Ectodermal cell (in vitro differentiated cells): ENCODE measurements around the gene OCIAD2.

Experiments
- H3K27ac ChIP-seq: 2 replicates; pipeline ENCODE4 v1.7.0; 2013; ENCODE audit warnings: mild to moderate bottlenecking, low read depth, low read length; ENCODE audit not compliant: insufficient read depth, poor library complexity, severe bottlenecking
- H3K27me3 ChIP-seq: 2 replicates; pipeline ENCODE4 v1.7.0; 2013; ENCODE audit warnings: mild to moderate bottlenecking, low read length; ENCODE audit not compliant: insufficient read depth, control insufficient read depth, poor library complexity, severe bottlenecking
- H3K36me3 ChIP-seq: one replicate; pipeline ENCODE4 v1.7.0; 2013; ENCODE audit warnings: low read length; ENCODE audit not compliant: control insufficient read depth, insufficient read depth
- H3K4me1 ChIP-seq: one replicate; pipeline ENCODE4 v1.7.0; 2013; ENCODE audit warnings: low read length; ENCODE audit not compliant: control insufficient read depth, insufficient read depth
- H3K4me3 ChIP-seq: 2 replicates; pipeline ENCODE4 v1.7.0; 2013; ENCODE audit warnings: low read depth, low read length, control low read depth; ENCODE audit not compliant: insufficient read depth
- H3K9me3 ChIP-seq: 2 replicates; pipeline ENCODE4 v1.7.0; 2013; ENCODE audit warnings: mild to moderate bottlenecking, low read length, moderate library complexity; ENCODE audit not compliant: control insufficient read depth
- WGBS, 2 experiments: methylation state at CpG; one replicate each; pipeline ENCODE4 v1.1.7; 2013; ENCODE audit warnings: missing lambda C conversion rate in 2 of 2; 5-methylcytosine and 5-hydroxymethylcytosine counted together

The OCIAD2 gene

DNA sequence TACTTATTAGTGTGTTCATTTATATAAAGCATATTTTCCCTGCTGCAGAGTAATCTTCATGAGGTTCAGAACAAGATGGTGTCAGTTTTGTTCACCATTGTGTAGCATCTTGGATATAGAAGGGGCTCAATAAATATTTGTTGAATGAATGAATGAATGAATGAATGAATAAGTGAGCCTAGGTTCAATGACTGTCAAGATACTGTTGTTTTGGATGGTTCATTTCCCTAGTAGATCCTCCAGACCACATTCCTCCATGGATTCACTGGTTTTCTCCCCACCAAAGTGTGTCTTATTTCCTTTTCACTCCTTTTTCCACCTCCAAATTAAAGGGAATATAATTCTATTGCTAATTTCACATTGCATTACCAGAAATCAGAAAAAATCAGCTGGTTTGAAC, 2.1 kb upstream of the OCIAD2 start:
- no peak overlapping the region for H3K4me3 ChIP-seq
- H3K36me3 ChIP-seq, result peaks cover 6% of the 10 kb centered on the region
- H3K27ac ChIP-seq, result no peak overlapping the region
- no peaks in the 10 kb centered on the region for H3K9me3 ChIP-seq
- no peaks in the 10 kb centered on the region for H3K27me3 ChIP-seq
- H3K4me1 ChIP-seq, result no peaks in the 10 kb centered on the region

GRCh38 chr4:48907706-48908477, 1.3 kb upstream of the OCIAD2 start:
- no peak overlapping the region for H3K4me3 ChIP-seq
- no peaks in the 10 kb centered on the region for H3K27me3 ChIP-seq
- no peak overlapping the region for H3K27ac ChIP-seq
- peaks cover 6% of the 10 kb centered on the region for H3K36me3 ChIP-seq
- 89 to 91% methylated on average over 7 of the region's 7 CpGs for WGBS, 2 experiments
- no peaks in the 10 kb centered on the region for H3K9me3 ChIP-seq
- H3K4me1 ChIP-seq, result no peaks in the 10 kb centered on the region

- Histone ChIP-seq H3K4me1 (no peaks in the 10 kb centered on the region), H3K27ac (no peak overlapping the region), H3K4me3 (peak overlapping the region; percentile 71), H3K36me3 (peaks cover 10% of the 10 kb centered on the region), H3K27me3 (no peaks in the 10 kb centered on the region), H3K9me3 (no peaks in the 10 kb centered on the region)
- WGBS, 2 experiments, result 76 to 80% methylated on average over 9 of the region's 9 CpGs
Measured at GRCh38 chr4:48905363-48906015, 1.1 kb downstream of the OCIAD2 start.

- H3K27ac ChIP-seq, result no peak overlapping the region
Measured at GRCh38 chr4:48904541-48905142, 1.9 kb downstream of the OCIAD2 start.

DNA sequence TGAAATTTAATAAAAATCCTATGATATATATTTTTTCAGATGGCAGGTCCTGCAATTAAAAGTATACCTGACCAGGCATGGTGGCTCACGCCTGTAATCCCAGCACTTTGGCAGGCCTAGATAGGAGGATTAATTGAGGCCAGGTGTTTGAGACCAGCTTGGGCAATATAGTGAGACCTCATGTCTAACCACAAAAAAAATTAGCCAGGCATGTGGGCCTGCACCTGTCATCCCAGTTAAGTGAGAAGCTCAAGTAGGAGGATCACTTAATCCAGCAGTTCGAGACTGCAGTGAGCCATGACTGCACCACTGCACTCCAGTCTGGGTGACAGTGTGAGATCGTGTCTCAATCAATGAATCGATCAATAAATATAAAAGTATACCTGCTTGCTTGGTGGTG, 2.5 kb downstream of the OCIAD2 start:
- Histone ChIP-seq H3K9me3 (no peaks in the 10 kb centered on the region), H3K27ac (no peak overlapping the region), H3K27me3 (no peaks in the 10 kb centered on the region), H3K4me1 (no peaks in the 10 kb centered on the region), H3K4me3 (no peak overlapping the region), H3K36me3 (peaks cover 10% of the 10 kb centered on the region)
- WGBS, 2 experiments, result 92 to 95% methylated on average over 4 of the region's 4 CpGs

More at GRCh38 chr4:48904541-48905142, 1.9 kb downstream of the OCIAD2 start:
- Histone ChIP-seq H3K4me1 (no peaks in the 10 kb centered on the region), H3K9me3 (no peaks in the 10 kb centered on the region), H3K27me3 (no peaks in the 10 kb centered on the region), H3K36me3 (peaks cover 10% of the 10 kb centered on the region), H3K4me3 (no peak overlapping the region)
- 91% methylated on average over 3 of the region's 3 CpGs for WGBS, 2 experiments

- no peaks in the 10 kb centered on the region for H3K9me3 ChIP-seq
- H3K27me3 ChIP-seq, result no peaks in the 10 kb centered on the region
- H3K36me3 ChIP-seq, result peaks cover 10% of the 10 kb centered on the region
- H3K27ac ChIP-seq, result no peak overlapping the region
- H3K4me3 ChIP-seq, result no peak overlapping the region
- no peaks in the 10 kb centered on the region for H3K4me1 ChIP-seq
Measured at GRCh38 chr4:48902266-48902665, 4.3 kb downstream of the OCIAD2 start.

- WGBS, 2 experiments, result 96 to 99% methylated on average over 3 of the region's 4 CpGs
Measured at GRCh38 chr4:48901196-48901595, 5.4 kb downstream of the OCIAD2 start.

DNA sequence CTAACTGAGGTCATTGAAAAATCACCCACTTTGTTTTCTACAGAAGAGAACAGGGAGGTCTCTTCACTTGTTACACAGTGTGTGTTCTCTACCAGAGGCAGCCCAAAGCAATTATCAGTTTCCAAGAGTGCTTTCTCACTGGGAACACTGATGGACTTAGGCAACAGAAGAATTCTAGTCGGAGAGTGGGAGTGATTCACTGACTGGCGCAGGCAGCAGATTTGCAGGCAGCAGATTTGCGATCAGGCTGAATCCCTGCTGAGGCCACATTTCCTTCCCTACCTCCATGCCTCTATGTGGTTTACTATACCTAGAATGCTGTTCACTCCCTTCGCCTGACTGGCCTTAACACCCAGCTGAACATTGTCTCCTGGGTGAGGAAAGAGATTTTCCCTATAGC, 6.6 kb downstream of the OCIAD2 start:
- Histone ChIP-seq H3K4me3 (no peak overlapping the region), H3K9me3 (no peaks in the 10 kb centered on the region), H3K36me3 (peaks cover 10% of the 10 kb centered on the region), H3K27ac (no peak overlapping the region), H3K4me1 (no peaks in the 10 kb centered on the region), H3K27me3 (no peaks in the 10 kb centered on the region)
- 81 to 90% methylated on average over 3 to 4 of the region's 4 CpGs for WGBS, 2 experiments

More at GRCh38 chr4:48901196-48901595, 5.4 kb downstream of the OCIAD2 start:
- Histone ChIP-seq H3K27ac (no peak overlapping the region), H3K9me3 (no peaks in the 10 kb centered on the region), H3K27me3 (no peaks in the 10 kb centered on the region), H3K4me1 (no peaks in the 10 kb centered on the region), H3K36me3 (peaks cover 10% of the 10 kb centered on the region), H3K4me3 (no peak overlapping the region)

DNA sequence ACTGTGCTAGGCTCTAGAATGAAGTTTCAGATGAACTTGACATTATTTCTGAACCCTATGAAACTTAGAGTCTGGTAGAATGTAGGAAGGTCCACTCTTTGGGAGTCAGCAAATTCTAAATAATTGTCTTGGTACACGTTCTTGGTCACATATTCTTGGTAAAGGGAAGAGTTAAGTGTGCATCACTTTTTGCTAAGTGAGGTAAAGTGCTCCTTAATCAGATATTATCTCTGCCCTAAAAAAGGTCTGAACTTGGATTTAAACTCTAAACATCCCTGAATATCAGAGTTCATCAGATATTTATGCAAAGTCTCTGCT, 7.2 kb downstream of the OCIAD2 start:
- Histone ChIP-seq H3K27ac (no peak overlapping the region), H3K4me3 (no peak overlapping the region), H3K9me3 (no peaks in the 10 kb centered on the region), H3K4me1 (no peaks in the 10 kb centered on the region), H3K36me3 (peaks cover 7% of the 10 kb centered on the region), H3K27me3 (no peaks in the 10 kb centered on the region)
- WGBS, 2 experiments, result 95 to 96% methylated on average over 1 of the region's 1 CpG

GRCh38 chr4:48898733-48899431, 7.7 kb downstream of the OCIAD2 start:
- H3K9me3 ChIP-seq, result no peaks in the 10 kb centered on the region
- no peaks in the 10 kb centered on the region for H3K27me3 ChIP-seq
- no peak overlapping the region for H3K4me3 ChIP-seq
- WGBS, 2 experiments, result 93 to 97% methylated on average over 5 of the region's 5 CpGs
- no peak overlapping the region for H3K27ac ChIP-seq
- peaks cover 4% of the 10 kb centered on the region for H3K36me3 ChIP-seq
- H3K4me1 ChIP-seq, result no peaks in the 10 kb centered on the region
